Measurements from ENCODE around the gene GTF3C1. TPM values are rescaled to one million over a fixed set of nuclear protein-coding genes. Genes with fewer than 3 reads are reported as not detected.

Gene GTF3C1
- total RNA-seq, 2 experiments from 2014 or later = 52.5 to 54.1 TPM

DNA sequence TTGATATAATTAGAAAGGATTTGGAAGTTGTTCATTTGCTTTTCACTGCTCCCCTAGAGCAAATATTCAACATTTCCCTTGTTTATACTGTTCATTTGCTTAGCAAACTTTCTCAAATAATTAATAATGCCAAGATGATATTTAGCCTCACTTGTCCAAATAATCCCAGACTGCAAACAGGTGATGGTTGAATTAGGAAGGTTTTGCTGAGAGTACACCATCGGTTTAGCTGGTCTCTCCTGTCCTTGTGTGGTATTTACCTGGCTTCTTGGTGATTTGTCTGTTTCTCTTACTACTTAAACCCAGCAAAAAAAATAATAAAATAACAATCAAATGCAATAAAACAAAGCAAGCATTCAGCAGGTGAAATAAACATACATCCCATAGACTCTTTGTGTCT, 6.8 kb upstream of the GTF3C1 start:
- Mint-ChIP-seq H3K27ac (no peak overlapping the region), H3K36me3 (ENCODE audit: low read depth) (no peaks in the 10 kb centered on the region), H3K4me1 (ENCODE audit: low read depth) (no peaks in the 10 kb centered on the region), H3K4me3 (no peak overlapping the region), H3K27me3 (ENCODE audit: low read depth) (no peaks in the 10 kb centered on the region), H3K9me3 (no peaks in the 10 kb centered on the region)
- intact Hi-C loops (cut with micrococcal nuclease) = no loop called here
- CTCF ChIA-PET = no interaction called here
- no peak for DNase-seq

- intact Hi-C loops (cut with micrococcal nuclease) = no loop called here
- Mint-ChIP-seq H3K4me1 (ENCODE audit: low read depth) (peaks cover 36% of the 10 kb centered on the region), H3K27me3 (ENCODE audit: low read depth) (no peaks in the 10 kb centered on the region), H3K9me3 (no peaks in the 10 kb centered on the region), H3K4me3 (peak overlapping the region; percentile 36), H3K36me3 (ENCODE audit: low read depth) (no peaks in the 10 kb centered on the region), H3K27ac (no peak overlapping the region)
- DNase-seq = no peak
- CTCF ChIA-PET = no interaction called here
Observed at GRCh38 chr16:27551036-27551435, 1.3 kb upstream of the GTF3C1 start.

- no peaks in the 10 kb centered on the region for H3K27me3 Mint-ChIP-seq (ENCODE audit: low read depth)
- peaks cover 36% of the 10 kb centered on the region for H3K4me1 Mint-ChIP-seq (ENCODE audit: low read depth)
- DNase-seq = no peak
- peak overlapping the region; percentile 94 for H3K4me3 Mint-ChIP-seq
- CTCF ChIA-PET = no interaction called here
- H3K9me3 Mint-ChIP-seq = no peaks in the 10 kb centered on the region
- no peaks in the 10 kb centered on the region for H3K36me3 Mint-ChIP-seq (ENCODE audit: low read depth)
- peak overlapping the region; percentile 86 for H3K27ac Mint-ChIP-seq
- intact Hi-C loops (cut with micrococcal nuclease) = no loop called here
Observed at GRCh38 chr16:27550582-27550920, 838 bp upstream of the GTF3C1 start.

GRCh38 chr16:27549464-27549745, 308 bp downstream of the GTF3C1 start:
- Mint-ChIP-seq H3K27me3 (ENCODE audit: low read depth) (no peaks in the 10 kb centered on the region), H3K4me3 (peak overlapping the region; percentile 94), H3K36me3 (ENCODE audit: low read depth) (peaks cover 5% of the 10 kb centered on the region), H3K4me1 (ENCODE audit: low read depth) (peaks cover 36% of the 10 kb centered on the region), H3K9me3 (no peaks in the 10 kb centered on the region), H3K27ac (peak overlapping the region; percentile 86)
- CTCF ChIA-PET = no interaction called here
- intact Hi-C loops (cut with micrococcal nuclease) = loop anchor here (10.0 kb wide), 1 partner anchor 215 kb away; no protein-coding TSS in a partner anchor
- DNase-seq = no peak

GRCh38 chr16:27547851-27548250, 1.9 kb downstream of the GTF3C1 start:
- Mint-ChIP-seq H3K27ac (no peak overlapping the region), H3K4me1 (ENCODE audit: low read depth) (peaks cover 38% of the 10 kb centered on the region), H3K27me3 (ENCODE audit: low read depth) (no peaks in the 10 kb centered on the region), H3K9me3 (no peaks in the 10 kb centered on the region), H3K36me3 (ENCODE audit: low read depth) (peaks cover 12% of the 10 kb centered on the region), H3K4me3 (no peak overlapping the region)
- CTCF ChIA-PET = no interaction called here
- intact Hi-C loops (cut with micrococcal nuclease) = loop anchor here (10.0 kb wide), 1 partner anchor 213 kb away; no protein-coding TSS in a partner anchor
- no peak for DNase-seq

GRCh38 chr16:27547134-27547533, 2.6 kb downstream of the GTF3C1 start:
- H3K36me3 Mint-ChIP-seq (ENCODE audit: low read depth) = peaks cover 17% of the 10 kb centered on the region
- H3K4me3 Mint-ChIP-seq = no peak overlapping the region
- H3K27ac Mint-ChIP-seq = no peak overlapping the region
- no peaks in the 10 kb centered on the region for H3K9me3 Mint-ChIP-seq
- intact Hi-C loops (cut with micrococcal nuclease) = loop anchor here (10.0 kb wide), 1 partner anchor 212 kb away; no protein-coding TSS in a partner anchor
- no peaks in the 10 kb centered on the region for H3K27me3 Mint-ChIP-seq (ENCODE audit: low read depth)
- H3K4me1 Mint-ChIP-seq (ENCODE audit: low read depth) = peaks cover 38% of the 10 kb centered on the region
- no peak for DNase-seq
- CTCF ChIA-PET = interaction anchor here (0.5 kb wide), 1 partner anchor 30 kb away, joined by 4 read pairs; no protein-coding TSS in a partner anchor

- no peak overlapping the region for H3K4me3 Mint-ChIP-seq
- peaks cover 36% of the 10 kb centered on the region for H3K4me1 Mint-ChIP-seq (ENCODE audit: low read depth)
- intact Hi-C loops (cut with micrococcal nuclease) = loop anchor here (10.0 kb wide), 1 partner anchor 210 kb away; no protein-coding TSS in a partner anchor
- no peak for DNase-seq
- H3K36me3 Mint-ChIP-seq (ENCODE audit: low read depth) = peaks cover 38% of the 10 kb centered on the region
- CTCF ChIA-PET = no interaction called here
- H3K27ac Mint-ChIP-seq = no peak overlapping the region
- H3K27me3 Mint-ChIP-seq (ENCODE audit: low read depth) = no peaks in the 10 kb centered on the region
- H3K9me3 Mint-ChIP-seq = no peaks in the 10 kb centered on the region
Observed at GRCh38 chr16:27544671-27545070, 5.0 kb downstream of the GTF3C1 start.

GRCh38 chr16:27543801-27544200, 5.9 kb downstream of the GTF3C1 start:
- CTCF ChIA-PET = interaction anchor here (0.5 kb wide), 1 partner anchor 763 kb away, joined by 3 read pairs; no protein-coding TSS in a partner anchor
- no peak overlapping the region for H3K27ac Mint-ChIP-seq
- intact Hi-C loops (cut with micrococcal nuclease) = loop anchor here (10.0 kb wide), 1 partner anchor 209 kb away; no protein-coding TSS in a partner anchor
- H3K4me1 Mint-ChIP-seq (ENCODE audit: low read depth) = peaks cover 33% of the 10 kb centered on the region
- no peak overlapping the region for H3K4me3 Mint-ChIP-seq
- H3K9me3 Mint-ChIP-seq = no peaks in the 10 kb centered on the region
- no peaks in the 10 kb centered on the region for H3K27me3 Mint-ChIP-seq (ENCODE audit: low read depth)
- no peak for DNase-seq
- peaks cover 45% of the 10 kb centered on the region for H3K36me3 Mint-ChIP-seq (ENCODE audit: low read depth)

DNA sequence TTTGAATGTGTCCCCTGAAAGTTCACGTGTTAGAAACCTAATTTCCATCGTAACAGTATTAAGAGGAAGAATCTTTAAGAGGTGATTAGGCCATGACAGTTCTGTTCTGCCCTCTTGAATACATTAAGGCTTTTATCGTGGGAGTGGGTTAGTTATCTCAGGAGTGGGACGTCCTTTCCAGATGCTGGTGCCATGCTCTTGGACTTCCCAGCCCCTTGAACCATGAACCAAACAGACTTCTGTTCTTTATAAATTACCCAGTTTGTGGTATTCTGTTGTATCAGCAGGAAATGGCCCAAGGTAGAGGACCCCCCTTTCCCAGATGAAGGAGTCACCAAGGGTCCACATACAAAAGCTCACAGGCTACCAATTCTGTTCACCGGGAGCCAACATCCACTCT, 10.1 kb downstream of the GTF3C1 start:
- Mint-ChIP-seq H3K4me3 (no peak overlapping the region), H3K36me3 (ENCODE audit: low read depth) (peaks cover 63% of the 10 kb centered on the region), H3K27ac (no peak overlapping the region), H3K4me1 (ENCODE audit: low read depth) (peaks cover 14% of the 10 kb centered on the region), H3K9me3 (no peaks in the 10 kb centered on the region), H3K27me3 (ENCODE audit: low read depth) (no peaks in the 10 kb centered on the region)
- CTCF ChIA-PET = no interaction called here
- intact Hi-C loops (cut with micrococcal nuclease) = loop anchor here (10.0 kb wide), 1 partner anchor 205 kb away; no protein-coding TSS in a partner anchor
- DNase-seq = no peak

DNA sequence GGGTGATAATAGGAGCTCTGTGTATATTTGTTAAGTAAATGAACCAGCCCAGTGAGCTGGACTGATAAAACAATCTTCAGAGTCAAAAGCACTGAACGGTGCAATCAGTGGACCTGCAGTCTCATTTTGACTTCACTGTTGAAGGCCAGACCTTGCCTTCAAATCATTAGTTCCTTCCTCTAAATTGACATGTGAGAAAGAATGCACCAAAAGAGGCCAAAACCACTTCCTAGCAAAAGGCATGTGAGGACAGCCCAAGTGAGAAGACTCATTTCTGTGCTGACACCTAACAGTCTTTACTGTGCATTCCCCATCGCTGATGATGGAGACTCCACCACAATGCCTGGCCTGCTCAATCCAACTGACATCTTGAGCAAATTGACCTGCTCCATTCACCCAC, 10.6 kb downstream of the GTF3C1 start:
- Mint-ChIP-seq H3K9me3 (no peaks in the 10 kb centered on the region), H3K4me3 (no peak overlapping the region), H3K27ac (no peak overlapping the region), H3K27me3 (ENCODE audit: low read depth) (no peaks in the 10 kb centered on the region), H3K36me3 (ENCODE audit: low read depth) (peaks cover 58% of the 10 kb centered on the region), H3K4me1 (ENCODE audit: low read depth) (peaks cover 14% of the 10 kb centered on the region)
- CTCF ChIA-PET = no interaction called here
- intact Hi-C loops (cut with micrococcal nuclease) = no loop called here
- DNase-seq = no peak

GRCh38 chr16:27538528-27538927, 11.2 kb downstream of the GTF3C1 start:
- DNase-seq = no peak
- H3K9me3 Mint-ChIP-seq = no peaks in the 10 kb centered on the region
- H3K27me3 Mint-ChIP-seq (ENCODE audit: low read depth) = no peaks in the 10 kb centered on the region
- H3K4me1 Mint-ChIP-seq (ENCODE audit: low read depth) = peaks cover 11% of the 10 kb centered on the region
- intact Hi-C loops (cut with micrococcal nuclease) = no loop called here
- no peak overlapping the region for H3K4me3 Mint-ChIP-seq
- no peak overlapping the region for H3K27ac Mint-ChIP-seq
- CTCF ChIA-PET = no interaction called here
- H3K36me3 Mint-ChIP-seq (ENCODE audit: low read depth) = peaks cover 55% of the 10 kb centered on the region

GRCh38 chr16:27534256-27534655, 15.5 kb downstream of the GTF3C1 start:
- DNase-seq = no peak
- no peak overlapping the region for H3K27ac Mint-ChIP-seq
- CTCF ChIA-PET = no interaction called here
- H3K36me3 Mint-ChIP-seq (ENCODE audit: low read depth) = peaks cover 41% of the 10 kb centered on the region
- no peaks in the 10 kb centered on the region for H3K9me3 Mint-ChIP-seq
- intact Hi-C loops (cut with micrococcal nuclease) = no loop called here
- peaks cover 3% of the 10 kb centered on the region for H3K4me1 Mint-ChIP-seq (ENCODE audit: low read depth)
- H3K27me3 Mint-ChIP-seq (ENCODE audit: low read depth) = no peaks in the 10 kb centered on the region
- no peak overlapping the region for H3K4me3 Mint-ChIP-seq

- H3K27ac Mint-ChIP-seq = no peak overlapping the region
- H3K4me3 Mint-ChIP-seq = no peak overlapping the region
- intact Hi-C loops (cut with micrococcal nuclease) = no loop called here
- CTCF ChIA-PET = no interaction called here
- H3K9me3 Mint-ChIP-seq = no peaks in the 10 kb centered on the region
- H3K36me3 Mint-ChIP-seq (ENCODE audit: low read depth) = peaks cover 31% of the 10 kb centered on the region
- DNase-seq = no peak
- H3K4me1 Mint-ChIP-seq (ENCODE audit: low read depth) = peaks cover 3% of the 10 kb centered on the region
- H3K27me3 Mint-ChIP-seq (ENCODE audit: low read depth) = no peaks in the 10 kb centered on the region
Observed at GRCh38 chr16:27531826-27532800, 17.6 kb downstream of the GTF3C1 start.

All from activated naive CD4-positive, alpha-beta T cell treated with anti-CD3 and anti-CD28 coated beads for 36 hours (primary cell).